GM21360 (cell line): ENCODE measurements around the gene GLS2.
"Not testable (repeated sequence)": the region's sequence is repeated elsewhere in the genome, so short reads cannot be mapped to it uniquely, and the experiment has no call there.

Experiments
- ATAC-seq: cut with Tn5 transposase; IDR thresholded peaks from one replicate; pipeline ENCODE4 v1.9.1; 2021; ENCODE audit warnings: mild to moderate bottlenecking, moderate library complexity; ENCODE audit not compliant: unreplicated experiment

GLS2 gene

GRCh38 chr12:56488041-56488955 lies at the start of gene GLS2:
Gene GLS2 (minus strand): TSS chr12:56488161. CDS start chr12:56488118, 43 bp downstream.
- ATAC-seq: peak; percentile 73

- ATAC-seq: no peak
Measured at GRCh38 chr12:56537546-56537945, 49.6 kb upstream of the GLS2 start.

GRCh38 chr12:56530390-56531055 lies 42.6 kb upstream of the GLS2 start:
- no peak for ATAC-seq

- no peak for ATAC-seq
Measured at GRCh38 chr12:56529656-56530055, 41.7 kb upstream of the GLS2 start.

- ATAC-seq: no peak
Measured at GRCh38 chr12:56528846-56529245, 40.9 kb upstream of the GLS2 start.

- ATAC-seq: no peak
Measured at GRCh38 chr12:56522411-56523193, 34.6 kb upstream of the GLS2 start.

- ATAC-seq: no peak
Measured at GRCh38 chr12:56521590-56522371, 33.8 kb upstream of the GLS2 start, which contains the start of gene RBMS2. Gene RBMS2 (plus strand): TSS chr12:56521820. CDS start chr12:56522024, 204 bp downstream.

GRCh38 chr12:56521209-56521589 lies 33.2 kb upstream of the GLS2 start:
- no peak for ATAC-seq

- no peak for ATAC-seq
Measured at GRCh38 chr12:56520506-56520905, 32.5 kb upstream of the GLS2 start.

- no peak for ATAC-seq
Measured at GRCh38 chr12:56520048-56520447, 32.1 kb upstream of the GLS2 start.

- ATAC-seq: no peak
Measured at GRCh38 chr12:56518570-56518969, 30.6 kb upstream of the GLS2 start.

GRCh38 chr12:56517854-56518253 lies 29.9 kb upstream of the GLS2 start:
- ATAC-seq: no peak

- not testable (repeated sequence) for ATAC-seq
Measured at GRCh38 chr12:56514014-56514318, 26.0 kb upstream of the GLS2 start.

- ATAC-seq: no peak
Measured at GRCh38 chr12:56510786-56511185, 22.8 kb upstream of the GLS2 start.

- ATAC-seq: not testable (repeated sequence)
Measured at GRCh38 chr12:56499879-56500278, 11.9 kb upstream of the GLS2 start.

GRCh38 chr12:56499452-56499851 lies 11.5 kb upstream of the GLS2 start:
- ATAC-seq: not testable (repeated sequence)

- not testable (repeated sequence) for ATAC-seq
Measured at GRCh38 chr12:56498126-56498902, 10.4 kb upstream of the GLS2 start.

- ATAC-seq: not testable (repeated sequence)
Measured at GRCh38 chr12:56496704-56497103, 8.7 kb upstream of the GLS2 start.

- ATAC-seq: not testable (repeated sequence)
Measured at GRCh38 chr12:56494481-56494880, 6.5 kb upstream of the GLS2 start.

- not testable (repeated sequence) for ATAC-seq
Measured at GRCh38 chr12:56494106-56494415, 6.1 kb upstream of the GLS2 start.
